Measurements from ENCODE around the gene VMAC.

The VMAC gene

DNA sequence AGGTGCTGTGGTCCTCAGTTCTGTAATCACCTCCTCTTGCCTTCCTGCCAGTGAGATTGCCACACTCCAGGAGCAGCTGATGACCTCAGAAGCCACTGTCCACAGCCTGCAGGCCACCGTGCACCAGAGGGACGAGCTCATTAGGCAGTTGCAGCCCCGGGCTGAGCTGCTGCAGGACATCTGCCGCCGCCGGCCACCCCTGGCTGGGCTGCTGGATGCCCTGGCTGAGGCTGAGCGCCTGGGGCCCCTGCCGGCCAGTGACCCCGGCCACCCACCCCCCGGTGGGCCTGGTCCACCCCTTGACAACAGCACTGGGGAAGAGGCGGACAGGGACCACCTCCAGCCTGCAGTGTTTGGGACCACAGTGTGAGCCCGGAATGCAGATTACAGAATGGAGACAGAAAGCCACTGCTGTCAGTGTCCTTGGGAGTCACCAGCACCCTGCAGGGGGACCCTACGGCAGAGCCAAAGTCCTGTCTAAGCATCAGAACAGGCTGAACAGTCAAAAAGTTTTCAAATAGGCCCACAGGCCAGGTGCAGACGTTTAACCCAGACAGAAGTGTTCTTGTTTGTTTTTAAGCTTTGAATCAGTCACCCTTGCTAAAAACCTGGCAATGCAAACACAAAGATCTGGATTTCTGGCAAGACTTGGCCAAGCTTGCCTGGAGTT lies 4.2 kb downstream of the VMAC start:
- TF ChIP-seq POLR2AphosphoS5 (IDR thresholded peaks at IDR 0.05; ENCODE audit: low read depth, low read length) (no peak), SIN3A (IDR thresholded peaks at IDR 0.05; ENCODE audit: borderline replicate concordance, insufficient read depth, low read length) (no peak), FOXP2 (optimal IDR thresholded peaks at IDR 0.05; ENCODE audit: borderline replicate concordance, extremely low read depth, extremely low read length, insufficient read depth) (no peak), REST (IDR thresholded peaks at IDR 0.05; ENCODE audit: insufficient read depth in 1 of 2, low read depth in 2 of 2, low read length in 2 of 2) (no peak), TAF1 (IDR thresholded peaks at IDR 0.05; ENCODE audit: borderline replicate concordance, insufficient read depth, low read length) (no peak)

GRCh38 chr19:5910638-5910907 lies 5.9 kb downstream of the VMAC start:
- TF ChIP-seq TAF1 (IDR thresholded peaks at IDR 0.05; ENCODE audit: borderline replicate concordance, insufficient read depth, low read length) = no peak
- TF ChIP-seq POLR2AphosphoS5 (IDR thresholded peaks at IDR 0.05; ENCODE audit: low read depth, low read length) = no peak
- no peak for TF ChIP-seq REST (IDR thresholded peaks at IDR 0.05; ENCODE audit: insufficient read depth in 1 of 2, low read depth in 2 of 2, low read length in 2 of 2)
- no peak for TF ChIP-seq SIN3A (IDR thresholded peaks at IDR 0.05; ENCODE audit: borderline replicate concordance, insufficient read depth, low read length)
- TF ChIP-seq FOXP2 (optimal IDR thresholded peaks at IDR 0.05; ENCODE audit: borderline replicate concordance, extremely low read depth, extremely low read length, insufficient read depth) = no peak

DNA sequence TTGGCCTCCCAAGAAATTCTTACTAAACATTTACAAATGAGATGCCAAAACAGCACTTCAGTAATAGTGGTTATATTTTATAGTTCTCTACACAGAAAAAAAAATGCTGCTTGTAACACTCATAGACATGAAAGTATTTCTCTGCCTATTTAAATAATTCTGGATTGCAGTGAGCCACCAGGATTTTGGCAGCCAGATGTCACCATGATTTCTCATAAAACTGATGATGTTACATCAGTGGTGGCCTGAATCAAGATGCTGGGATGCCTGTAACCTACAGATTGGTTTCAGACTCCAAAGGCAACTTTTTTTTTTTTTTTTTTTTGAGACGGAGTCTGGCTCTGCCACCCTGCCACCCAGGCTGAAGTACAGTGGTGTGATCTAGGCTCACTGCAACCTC lies 6.7 kb downstream of the VMAC start:
- TF ChIP-seq TAF1 (IDR thresholded peaks at IDR 0.05; ENCODE audit: borderline replicate concordance, insufficient read depth, low read length) (no peak), SIN3A (IDR thresholded peaks at IDR 0.05; ENCODE audit: borderline replicate concordance, insufficient read depth, low read length) (no peak), REST (IDR thresholded peaks at IDR 0.05; ENCODE audit: insufficient read depth in 1 of 2, low read depth in 2 of 2, low read length in 2 of 2) (no peak), POLR2AphosphoS5 (IDR thresholded peaks at IDR 0.05; ENCODE audit: low read depth, low read length) (no peak), FOXP2 (optimal IDR thresholded peaks at IDR 0.05; ENCODE audit: borderline replicate concordance, extremely low read depth, extremely low read length, insufficient read depth) (no peak)

DNA sequence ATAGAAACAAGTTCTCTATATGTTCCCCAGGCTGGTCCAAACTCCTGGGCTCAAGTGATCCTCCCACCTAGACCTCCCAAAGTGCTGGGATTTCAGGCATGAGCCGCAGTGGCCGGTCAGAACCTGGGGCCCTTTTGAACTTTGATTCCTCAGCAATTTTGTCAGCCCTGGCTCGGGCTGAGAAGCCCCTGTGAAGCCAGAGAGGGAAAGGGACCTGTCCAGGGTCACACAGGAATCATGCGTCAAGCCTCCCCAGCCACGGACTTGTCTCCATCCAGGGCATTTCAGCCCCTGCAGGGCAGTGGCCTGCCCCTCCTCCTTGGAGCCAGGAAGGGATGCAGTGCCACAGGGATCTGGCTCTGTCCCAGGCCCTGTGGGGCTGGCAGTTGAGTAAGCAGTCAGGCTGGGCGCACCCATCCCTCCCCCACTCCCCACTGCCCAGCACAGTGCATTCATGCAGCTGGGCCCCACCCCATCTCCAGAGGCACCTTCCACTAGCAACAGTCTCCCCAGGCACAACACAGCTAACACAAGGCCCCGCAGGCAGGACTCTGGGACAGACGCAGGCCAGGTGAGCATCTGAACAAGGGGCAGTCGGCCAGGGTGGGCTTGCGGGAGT lies 9.2 kb downstream of the VMAC start, which contains the start of gene CAPS:
Gene CAPS, plus strand, starts transcription at position 516 of the 619 bp plus-strand sequence. CDS start 153 bp downstream, outside the sequence.
- TF ChIP-seq POLR2AphosphoS5 (IDR thresholded peaks at IDR 0.05; ENCODE audit: low read depth, low read length) (no peak), FOXP2 (optimal IDR thresholded peaks at IDR 0.05; ENCODE audit: borderline replicate concordance, extremely low read depth, extremely low read length, insufficient read depth) (no peak), REST (IDR thresholded peaks at IDR 0.05; ENCODE audit: insufficient read depth in 1 of 2, low read depth in 2 of 2, low read length in 2 of 2) (no peak), SIN3A (IDR thresholded peaks at IDR 0.05; ENCODE audit: borderline replicate concordance, insufficient read depth, low read length) (no peak), TAF1 (IDR thresholded peaks at IDR 0.05; ENCODE audit: borderline replicate concordance, insufficient read depth, low read length) (no peak)

Data from PFSK-1 (cell line).